ENCODE measurements around the gene MRPL40. TPM values are rescaled to one million over a fixed set of nuclear protein-coding genes. Genes with fewer than 3 reads are reported as not detected.

MRPL40 gene
- total RNA-seq, 2 experiments from 2014 or later = 10.7 to 11.3 TPM

DNA sequence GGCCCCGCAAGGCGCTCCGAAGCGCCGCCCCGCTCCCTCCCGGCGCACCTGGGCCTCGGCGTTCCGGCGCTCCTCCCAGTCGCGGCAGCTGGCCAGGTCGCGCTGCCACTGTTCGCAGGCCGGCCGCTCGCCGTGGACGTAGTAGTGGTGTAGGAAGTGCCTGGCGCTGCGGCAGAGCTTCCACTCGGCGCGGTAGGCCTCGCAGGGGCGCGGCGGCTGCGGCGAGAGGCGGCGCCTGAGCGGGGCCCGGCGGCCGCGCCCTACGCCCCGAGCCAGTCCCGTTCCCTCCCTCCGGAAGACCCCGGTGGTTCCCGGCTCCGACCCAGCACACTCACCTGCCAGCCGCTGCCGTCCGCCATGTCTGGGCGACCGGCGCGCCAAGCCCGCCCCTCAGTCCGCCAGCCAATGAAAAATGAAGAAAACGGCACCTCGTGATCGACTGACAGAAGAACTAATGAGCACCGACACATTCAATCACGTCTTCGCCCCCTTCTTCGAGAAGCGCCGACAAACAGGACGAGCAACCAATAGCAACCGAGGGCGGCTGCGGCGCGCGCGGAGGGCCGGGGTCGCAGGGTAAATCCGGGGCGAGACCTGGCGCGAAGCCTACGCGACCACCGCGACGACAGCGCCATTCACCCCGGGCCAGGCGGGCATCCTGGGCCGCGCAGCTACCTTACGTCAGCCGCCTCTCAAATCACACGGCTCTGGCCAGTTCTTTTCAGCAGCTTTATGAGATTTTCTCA is 15.2 kb downstream of the MRPL40 start, which contains the start of gene C22orf39:
Gene C22orf39 (minus strand): TSS at position 382 of the 746 bp plus-strand sequence. CDS start 23 bp downstream, at position 359.
- CTCF ChIA-PET = interaction anchor here (0.8 to 1.6 kb wide), 4 partner anchors 14 to 268 kb away, joined by 3 to 5 read pairs (median 4); no protein-coding TSS in a partner anchor
- POLR2A ChIA-PET = interaction anchor here (0.6 to 8.2 kb wide), 13 partner anchors 10 to 494 kb away, joined by 3 to 94 read pairs (median 4); partner anchors contain the start of genes CDC45, COMT, ESS2 and HIRA
- Histone ChIP-seq H3K9me3 (ENCODE audit: control insufficient read depth in 1 of 2, insufficient read depth in 1 of 2, low read length in 2 of 2) (no peaks in the 10 kb centered on the region), H3K27ac (ENCODE audit: low read depth in 1 of 2, low read length in 2 of 2) (peak within 1 kb of the TSS; percentile 82 to 85), H3K36me3 (ENCODE audit: insufficient read depth, low read length) (peaks cover 38% of the 10 kb centered on the region), H3K4me1 (ENCODE audit: insufficient read depth, low read length) (peaks cover 38% of the 10 kb centered on the region), H3K4me3 (ENCODE audit: low read length) (peak within 1 kb of the TSS; percentile 88), H3K27me3 (ENCODE audit: control insufficient read depth in 1 of 2, insufficient read depth in 2 of 2, low read length in 2 of 2) (no peaks in the 10 kb centered on the region)
- H3K27me3 Mint-ChIP-seq = no peaks in the 10 kb centered on the region
- H3K4me3 Mint-ChIP-seq = peak within 1 kb of the TSS; percentile 93
- H3K36me3 Mint-ChIP-seq (ENCODE audit: low read depth) = peaks cover 65% of the 10 kb centered on the region
- DNase-seq (peak; percentile 75 to 96 (median 85)), ATAC-seq (ENCODE audit: poor library complexity) (peak; percentile 92)
- H3K9me3 Mint-ChIP-seq = no peaks in the 10 kb centered on the region
- peak within 1 kb of the TSS; percentile 91 for H3K27ac Mint-ChIP-seq
- intact Hi-C loops (cut with DNase I, micrococcal nuclease) = loop anchor here (1.0 to 10.0 kb wide), 7 partner anchors 14 to 343 kb away; partner anchors contain the start of genes CDC45 (in 2 of the 2), UFD1 (in 2 of the 2), ESS2 (in 1 of the 2) and MRPL40 (in 1 of the 2)
- peaks cover 52% of the 10 kb centered on the region for H3K4me1 Mint-ChIP-seq (ENCODE audit: low read depth)
- no peak for TF ChIP-seq CTCF (IDR thresholded peaks at IDR 0.05)

- Mint-ChIP-seq H3K4me1 (ENCODE audit: low read depth) (peaks cover 47% of the 10 kb centered on the region), H3K27me3 (no peaks in the 10 kb centered on the region), H3K27ac (peak overlapping the region; percentile 91), H3K36me3 (ENCODE audit: low read depth) (peaks cover 66% of the 10 kb centered on the region), H3K9me3 (no peaks in the 10 kb centered on the region), H3K4me3 (peak overlapping the region; percentile 93)
- TF ChIP-seq CTCF (IDR thresholded peaks at IDR 0.05) = no peak
- CTCF ChIA-PET = interaction anchor here (0.8 to 1.6 kb wide), 4 partner anchors 15 to 269 kb away, joined by 3 to 5 read pairs (median 4); no protein-coding TSS in a partner anchor
- Histone ChIP-seq H3K4me1 (ENCODE audit: insufficient read depth, low read length) (peaks cover 38% of the 10 kb centered on the region), H3K27ac (ENCODE audit: low read depth in 1 of 2, low read length in 2 of 2) (peak overlapping the region; percentile 82 to 85), H3K9me3 (ENCODE audit: control insufficient read depth in 1 of 2, insufficient read depth in 1 of 2, low read length in 2 of 2) (no peaks in the 10 kb centered on the region), H3K36me3 (ENCODE audit: insufficient read depth, low read length) (peaks cover 43% of the 10 kb centered on the region), H3K27me3 (ENCODE audit: control insufficient read depth in 1 of 2, insufficient read depth in 2 of 2, low read length in 2 of 2) (no peaks in the 10 kb centered on the region), H3K4me3 (ENCODE audit: low read length) (peak overlapping the region; percentile 88)
- intact Hi-C loops (cut with DNase I, micrococcal nuclease) = loop anchor here (1.0 to 10.0 kb wide), 4 partner anchors 26 to 343 kb away; partner anchors contain the start of gene ESS2 (in 1 of the 2)
- peak; percentile 11 for ATAC-seq (ENCODE audit: poor library complexity)
- POLR2A ChIA-PET = interaction anchor here (0.6 to 8.2 kb wide), 9 partner anchors 15 to 494 kb away, joined by 3 to 94 read pairs (median 6); partner anchors contain the start of genes CDC45, COMT, ESS2 and HIRA
- DNase-seq = peak in 4 of 14 experiments; percentile 3 to 75 (median 33)
Measured at GRCh38 chr22:19448076-19448607, 15.8 kb downstream of the MRPL40 start.

DNA sequence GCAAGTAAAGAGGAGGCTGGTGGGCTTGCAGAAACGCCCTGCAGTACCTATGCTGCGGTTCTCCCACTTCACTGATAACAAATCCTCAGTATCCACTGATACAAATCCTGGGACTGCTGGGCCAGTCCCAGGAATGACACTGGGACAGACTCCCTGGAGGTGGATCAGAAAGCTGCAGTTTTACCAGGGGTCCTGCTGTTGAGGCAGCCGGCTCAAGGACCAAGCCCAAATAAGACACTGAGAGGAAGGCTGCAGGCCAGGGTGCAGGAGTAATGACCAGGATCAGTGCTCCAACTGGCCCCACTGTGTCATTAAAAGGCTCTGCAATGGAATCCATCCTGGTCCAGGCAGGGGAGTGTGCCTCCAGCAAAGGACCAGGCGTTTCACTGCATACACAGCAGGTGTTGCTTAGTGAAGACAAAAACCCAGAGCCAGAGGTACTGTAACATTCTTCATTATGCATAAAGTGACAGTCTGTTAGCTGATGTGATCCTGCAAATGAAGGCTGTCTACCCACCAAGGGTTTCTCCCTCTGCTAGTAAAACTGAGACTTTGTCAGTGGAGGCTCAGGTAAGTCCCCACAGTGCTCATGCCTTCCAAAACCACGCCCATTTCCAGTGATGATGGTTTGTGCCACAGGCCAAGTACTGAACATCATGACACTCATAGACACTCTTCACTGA is 16.5 kb downstream of the MRPL40 start:
- Mint-ChIP-seq H3K4me1 (ENCODE audit: low read depth) (peaks cover 41% of the 10 kb centered on the region), H3K27ac (peak overlapping the region; percentile 91), H3K9me3 (no peaks in the 10 kb centered on the region), H3K36me3 (ENCODE audit: low read depth) (peaks cover 68% of the 10 kb centered on the region), H3K4me3 (peak overlapping the region; percentile 62), H3K27me3 (no peaks in the 10 kb centered on the region)
- Histone ChIP-seq H3K4me3 (ENCODE audit: low read length) (no peak overlapping the region), H3K9me3 (ENCODE audit: control insufficient read depth in 1 of 2, insufficient read depth in 1 of 2, low read length in 2 of 2) (no peaks in the 10 kb centered on the region), H3K27me3 (ENCODE audit: control insufficient read depth in 1 of 2, insufficient read depth in 2 of 2, low read length in 2 of 2) (no peaks in the 10 kb centered on the region), H3K27ac (ENCODE audit: low read depth in 1 of 2, low read length in 2 of 2) (peak overlapping the region; percentile 82 to 85), H3K36me3 (ENCODE audit: insufficient read depth, low read length) (peaks cover 43% of the 10 kb centered on the region), H3K4me1 (ENCODE audit: insufficient read depth, low read length) (peaks cover 35% of the 10 kb centered on the region)
- ATAC-seq (ENCODE audit: poor library complexity) (no peak), DNase-seq (peak in 1 of 14 experiments; percentile 18)
- intact Hi-C loops (cut with DNase I, micrococcal nuclease) = loop anchor here (1.0 to 10.0 kb wide), 4 partner anchors 25 to 344 kb away; partner anchors contain the start of gene ESS2 (in 1 of the 2)
- ChIA-PET CTCF (no interaction called here), POLR2A (interaction anchor here (1.2 to 8.2 kb wide), 4 partner anchors 16 to 305 kb away, joined by 3 to 94 read pairs (median 15); partner anchors contain the start of genes CDC45, ESS2, HIRA and MRPL40)
- TF ChIP-seq CTCF (IDR thresholded peaks at IDR 0.05) = no peak
